ENCODE measurements around the gene SCGB1C2.
A peak's percentile ranks its signal among the peaks of the same experiment; 100 is the strongest.

Gene SCGB1C2

DNA sequence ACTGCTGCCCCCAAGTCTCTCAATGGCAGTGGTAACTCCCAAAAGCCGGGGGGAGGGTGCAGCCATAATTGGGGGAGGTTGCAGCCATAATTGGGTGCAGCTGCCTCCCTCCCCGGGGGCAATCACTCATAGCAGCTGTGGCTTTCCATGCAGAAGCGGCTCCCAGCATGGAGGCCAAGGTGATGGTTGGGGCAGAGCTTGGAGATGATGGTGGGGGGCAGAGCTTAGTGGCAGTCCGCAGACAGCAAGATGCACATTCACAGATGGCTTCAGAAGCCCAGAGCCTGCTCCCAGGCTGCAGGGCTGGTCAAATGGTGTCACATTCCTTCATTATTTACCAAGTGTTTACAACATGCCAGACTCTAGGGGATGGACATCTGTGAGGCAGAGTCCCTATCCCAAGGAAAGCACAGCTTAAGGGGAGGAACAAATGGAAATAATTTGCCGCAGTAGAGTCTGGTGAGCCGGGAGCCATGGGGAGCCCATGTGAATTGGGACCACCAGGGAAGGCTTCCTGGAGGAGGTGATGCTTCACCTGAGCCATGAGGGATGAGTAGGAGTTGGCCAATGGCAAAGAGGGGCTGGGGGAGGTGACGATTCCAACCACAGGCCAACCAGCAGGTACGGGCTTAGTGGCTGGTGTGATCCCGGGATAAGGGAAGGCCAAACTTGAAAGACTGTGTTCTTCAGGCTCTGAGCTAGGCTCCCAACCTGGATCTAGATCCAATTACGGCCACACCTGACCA, 36.0 kb downstream of the SCGB1C2 start:
- DNase-seq: no peak

GRCh38 chr17:177155-177554, 39.8 kb downstream of the SCGB1C2 start:
- DNase-seq: no peak

DNA sequence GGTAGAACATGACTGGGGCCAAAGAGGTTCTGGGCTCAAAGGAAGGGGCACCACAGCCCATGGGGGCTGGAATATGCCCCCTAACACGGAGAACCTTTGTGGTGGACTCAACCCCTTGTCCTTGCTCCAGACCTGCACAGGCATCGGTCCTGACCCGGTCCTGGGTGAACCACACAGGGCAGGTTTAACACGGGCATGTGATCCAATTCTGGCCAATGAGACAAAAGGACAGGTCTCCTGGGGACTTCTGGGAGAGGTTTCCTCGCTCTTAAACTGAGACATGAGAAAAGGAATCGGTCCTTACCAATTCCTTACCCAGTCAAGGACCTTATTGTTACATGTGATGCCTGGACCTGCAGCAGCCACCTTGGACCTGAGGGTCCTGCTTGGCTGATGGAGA, 40.4 kb downstream of the SCGB1C2 start:
- no peak for DNase-seq

DNA sequence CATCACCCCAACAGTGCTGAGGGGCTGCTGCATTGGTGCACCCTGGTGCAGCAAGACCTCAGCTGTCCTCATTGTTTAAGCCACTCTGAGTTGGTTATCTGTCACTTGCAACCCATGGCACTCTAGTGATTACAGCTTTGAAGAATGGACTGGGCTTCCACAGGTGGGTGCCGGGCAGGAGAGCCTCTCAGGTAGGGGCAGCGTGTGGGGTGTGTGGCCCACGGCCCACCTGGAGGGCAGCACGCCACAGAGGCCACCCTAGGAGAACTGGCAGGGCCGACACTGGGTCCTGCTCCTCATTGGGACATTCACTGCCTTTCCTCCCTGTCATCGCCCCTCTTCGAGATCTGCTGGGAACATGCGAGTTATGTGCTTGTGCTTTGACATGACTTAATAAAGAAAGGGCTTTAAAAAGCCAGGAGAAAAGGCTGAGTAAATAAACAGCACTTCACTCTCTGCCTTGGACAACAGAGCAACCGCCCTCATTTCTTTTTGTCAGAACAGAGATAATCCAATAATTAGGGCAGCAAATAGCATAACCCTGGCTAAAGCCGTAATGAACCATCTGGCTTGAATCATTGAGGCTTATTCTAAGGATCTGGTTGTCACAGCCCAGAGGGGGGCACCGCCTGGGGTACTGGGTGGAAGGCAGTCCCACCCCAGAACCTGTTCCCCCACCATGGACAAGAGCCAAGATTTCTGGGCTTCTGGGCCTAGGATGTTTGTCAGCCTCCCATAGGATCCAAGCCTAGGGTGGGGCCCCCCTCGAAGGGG, 41.1 kb downstream of the SCGB1C2 start:
- DNase-seq: no peak

DNA sequence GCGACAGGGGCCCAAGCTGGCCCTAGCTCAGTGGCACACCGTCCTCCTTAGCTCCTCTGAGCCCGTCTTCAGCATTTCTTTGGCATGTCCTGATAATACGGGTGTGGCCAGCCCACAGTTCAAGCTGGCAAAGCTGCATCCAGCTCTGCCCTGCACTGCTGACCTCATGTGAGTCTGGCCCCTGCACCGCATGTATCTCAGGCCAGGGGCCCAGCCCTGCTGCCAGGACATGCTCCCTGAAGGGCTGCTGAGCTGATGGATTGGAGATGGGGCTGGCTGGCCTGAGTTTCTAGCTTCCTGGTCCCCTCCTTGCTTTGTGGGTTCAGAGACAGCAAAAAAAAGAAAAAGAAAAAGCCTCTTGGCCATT, 41.7 kb downstream of the SCGB1C2 start:
- no peak for DNase-seq

DNA sequence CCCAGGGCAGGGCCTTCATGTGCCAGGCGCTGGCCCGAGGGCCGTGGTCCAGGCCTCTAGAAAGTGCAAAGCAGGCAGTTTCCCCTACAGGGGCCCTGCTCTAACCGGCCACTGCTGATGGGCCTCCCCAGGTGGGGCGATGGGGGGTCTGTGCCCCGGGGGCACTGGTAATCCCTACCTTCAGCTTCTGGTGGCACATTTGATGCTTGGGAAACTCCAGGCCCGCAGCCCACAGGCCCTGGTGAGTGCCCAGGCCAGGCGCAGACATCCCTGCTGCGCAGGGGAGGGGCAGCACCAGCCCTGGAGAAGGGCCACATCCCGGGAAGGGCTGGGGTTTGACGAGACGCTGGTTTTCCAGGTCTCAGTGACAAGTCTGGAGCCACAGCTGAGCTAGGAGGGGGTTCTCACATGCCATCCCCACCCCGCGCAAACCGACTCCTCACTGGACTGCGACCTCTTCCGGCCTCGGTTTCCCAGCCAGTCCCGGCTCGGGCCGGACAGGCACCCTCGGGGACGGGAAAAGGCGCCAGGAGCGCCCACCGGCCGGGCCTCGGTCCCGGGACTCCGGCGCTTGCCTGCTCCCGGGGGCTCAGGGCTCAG, 42.5 kb downstream of the SCGB1C2 start:
- DNase-seq: no peak

DNA sequence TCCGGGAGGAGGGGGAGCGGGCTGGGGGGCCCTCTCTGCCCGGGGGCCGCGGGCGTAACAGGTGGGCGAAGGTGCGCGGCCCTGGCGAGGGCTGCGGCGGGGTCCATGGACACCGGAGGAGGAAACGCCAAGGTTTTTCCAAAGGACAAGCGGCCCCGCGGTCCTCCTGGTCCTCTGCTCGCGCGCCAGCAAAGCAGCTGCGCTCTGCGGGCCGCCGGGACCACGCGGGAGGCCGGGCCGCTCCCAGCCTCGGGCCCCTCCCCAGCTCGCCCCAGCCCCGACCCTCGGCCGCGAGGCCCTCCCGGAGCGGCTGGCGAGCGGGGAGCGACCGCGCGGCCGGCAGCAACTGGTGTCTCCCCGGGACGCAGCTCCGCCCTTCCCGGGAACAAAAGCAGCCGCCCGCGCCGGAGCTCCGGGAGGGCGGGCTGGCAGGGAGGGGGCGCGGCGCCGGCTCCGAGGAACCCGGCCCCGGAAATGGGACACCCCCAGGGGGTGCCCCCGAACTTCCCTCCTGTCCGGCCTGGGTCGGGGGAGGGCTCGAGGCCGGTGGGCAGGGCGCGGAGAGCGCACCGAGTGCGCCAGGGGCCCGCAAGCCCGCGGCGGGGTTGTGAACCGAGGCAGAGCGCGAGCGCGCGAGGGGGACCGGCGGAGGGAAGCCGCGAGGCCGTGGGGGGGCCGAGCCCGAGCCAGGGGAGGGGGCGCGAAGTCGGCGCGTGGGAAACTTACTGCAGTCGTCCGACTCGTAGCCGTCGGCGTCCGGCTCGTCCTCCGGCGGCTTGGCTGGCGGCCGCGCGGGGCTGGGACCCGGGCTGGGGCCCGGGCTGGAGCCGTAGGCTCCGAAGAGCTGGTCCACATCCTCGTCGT, 43.2 kb downstream of the SCGB1C2 start:
- DNase-seq: peak; percentile 5

DNA sequence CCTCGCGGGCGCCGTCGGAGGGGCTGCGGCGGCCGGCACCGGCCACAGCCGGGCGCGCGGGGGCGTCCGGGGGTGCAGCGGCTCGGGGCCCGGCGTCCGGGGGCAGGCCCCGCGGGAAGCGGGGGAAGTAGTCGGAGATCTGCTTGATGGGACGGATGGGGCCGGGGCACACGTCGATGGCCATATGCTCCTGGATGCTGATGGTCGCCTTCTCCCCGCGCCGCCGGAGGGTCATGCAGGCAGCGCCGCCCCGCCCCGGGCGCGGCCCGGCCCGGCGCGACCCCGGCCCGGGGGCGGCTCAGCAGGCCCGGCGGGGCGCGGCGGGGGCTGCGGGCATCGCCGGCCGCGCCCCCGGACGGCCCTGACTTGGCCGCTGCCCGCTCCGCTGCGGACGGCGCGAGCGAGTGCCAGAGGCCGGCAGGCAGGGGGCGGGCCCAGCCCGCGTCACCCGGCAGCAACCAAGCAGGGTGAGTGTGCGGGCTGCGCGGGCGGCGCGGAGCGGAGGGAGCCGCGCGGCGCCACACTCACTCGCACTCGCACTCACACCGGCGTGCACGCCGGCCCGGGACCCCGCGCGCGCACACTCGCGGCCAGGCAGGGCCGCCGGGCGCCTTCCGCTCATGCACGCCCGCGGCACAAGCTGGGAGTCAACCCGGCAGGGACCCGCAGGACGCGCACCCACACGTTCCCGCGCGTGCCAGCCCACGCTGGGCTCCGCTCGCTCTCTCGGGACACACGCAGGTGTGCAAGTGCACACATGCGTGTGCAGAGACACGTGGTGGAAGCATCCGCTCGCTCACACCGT, 44.1 kb downstream of the SCGB1C2 start, which contains the start of gene DOC2B:
Gene DOC2B (minus strand): TSS at position 406 of the 805 bp plus-strand sequence. CDS start 171 bp downstream, at position 235.
- DNase-seq: peak; percentile 12

- no peak for DNase-seq
These were observed 44.8 kb downstream of the SCGB1C2 start for GRCh38 chr17:182050-182751.

- no peak for DNase-seq
These were observed 45.7 kb downstream of the SCGB1C2 start for GRCh38 chr17:183021-183420.

DNA sequence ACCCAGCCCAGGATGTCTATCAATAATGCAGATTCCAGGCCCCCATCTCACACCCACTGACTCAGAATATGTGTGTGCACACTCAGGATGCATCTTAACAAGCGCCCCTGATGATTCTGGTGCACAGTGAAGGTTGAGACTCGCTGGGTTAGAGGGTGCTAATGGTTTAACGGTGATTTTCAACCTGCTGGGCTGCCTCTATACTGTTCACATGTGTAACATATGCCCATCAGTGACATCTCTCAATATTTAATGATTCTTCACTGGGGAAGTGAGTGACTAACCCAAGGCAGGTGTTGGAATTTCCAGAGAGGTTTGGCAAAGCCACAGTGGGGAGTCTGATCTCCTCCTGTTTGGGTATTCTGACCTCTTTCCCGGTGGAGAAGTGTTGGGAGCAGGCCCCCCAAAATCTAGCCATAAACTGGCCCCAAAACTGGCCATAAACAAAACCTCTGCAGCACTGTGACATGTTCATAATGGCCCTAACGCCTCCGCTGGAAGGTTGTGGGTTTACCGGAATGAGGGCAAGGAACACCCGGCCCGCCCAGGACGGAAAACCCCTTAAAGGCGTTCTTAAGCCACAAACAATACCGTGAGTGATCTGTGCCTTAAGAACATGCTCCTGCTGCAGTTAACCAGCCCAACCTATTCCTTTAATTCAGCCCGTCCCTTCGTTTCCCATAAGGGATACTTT, 48.2 kb downstream of the SCGB1C2 start:
- peak; percentile 7 for DNase-seq

- DNase-seq: no peak
These were observed 49.8 kb downstream of the SCGB1C2 start for GRCh38 chr17:187130-187529.

All from stimulated activated CD4-positive, alpha-beta T cell treated with anti-CD3 and anti-CD28 coated beads, Interleukin-12 subunit alpha, Interleukin-12 subunit beta, amount 100 ng/mL, for 4 hours (primary cell).